ENCODE results near the gene KDM4C. TPM values are rescaled to one million over a fixed set of nuclear protein-coding genes. Genes with fewer than 3 reads are reported as not detected.

The KDM4C gene
- total and polyA plus RNA-seq, 2 of the 13 experiments (the other 11 are each of a cell fraction or from before 2014, with no cell fraction given): 19.4 to 23.6 TPM

- Histone ChIP-seq H3K4me2 (ENCODE audit: low read depth, low read length) (no peak overlapping the region), H3K9me3 (ENCODE audit: low read length) (no peaks in the 10 kb centered on the region), H3K4me3 (replicated peaks in 1 of 3; ENCODE audit: insufficient read depth in 1 of 3, low read depth in 2 of 3, low read length in 3 of 3) (no peak overlapping the region), H3K27ac (ENCODE audit: extremely low read length, insufficient read depth, low read length) (no peak overlapping the region), H3K27me3 (ENCODE audit: control insufficient read depth in 1 of 2, insufficient read depth in 2 of 2, low read length in 2 of 2) (no peaks in the 10 kb centered on the region), H4K20me1 (ENCODE audit: insufficient read depth, low read length) (no peaks in the 10 kb centered on the region), H2AFZ (ENCODE audit: low read length) (no peak overlapping the region), H3K9ac (ENCODE audit: insufficient read depth, low read depth, low read length) (no peak overlapping the region), H3K79me2 (ENCODE audit: insufficient read depth, low read length) (no peaks in the 10 kb centered on the region), H3K36me3 (replicated peaks in 1 of 2; ENCODE audit: control insufficient read depth in 1 of 2, insufficient read depth in 2 of 2, low read length in 2 of 2) (peaks cover 4 to 14% of the 10 kb centered on the region in 2 experiments; a peak in 4 of 5 replicates), H3K4me1 (ENCODE audit: insufficient read depth, low read length) (peaks cover 22% of the 10 kb centered on the region)
- ChIA-PET POLR2A (no interaction called here), CTCF (ENCODE audit: low intra/inter-chr PET ratio, low total read pairs) (no interaction called here)
- in situ Hi-C loops (cut with HindIII; ENCODE audit: extremely low pct_ligation_motif_present, low pct_unique_long_range_greater_than_20kb): loop anchor here (10.0 kb wide), 1 partner anchor 702 kb away; no protein-coding TSS in a partner anchor
- 90% methylated on average over 3 of the region's 3 CpGs for WGBS (ENCODE audit: low lambda C conversion rate)
- ATAC-seq (no peak), FAIRE-seq (no peak), DNase-seq (ENCODE audit: low spot score) (no peak)
- intact Hi-C loops (cut with micrococcal nuclease; ENCODE audit: unreplicated experiment): no loop called here
- TF ChIP-seq SALL1 (CRISPR knock-in tag; IDR thresholded peaks at IDR 0.05): no peak
- TF ChIP-seq CREM (IDR thresholded peaks at IDR 0.05): no peak
- TF ChIP-seq CREM (CRISPR knock-in tag; IDR thresholded peaks at IDR 0.05): no peak
- no peak for TF ChIP-seq FOXK1 (CRISPR knock-in tag; IDR thresholded peaks at IDR 0.05; ENCODE audit: borderline replicate concordance, low read depth)
- TF ChIP-seq NFIC (IDR thresholded peaks at IDR 0.05; ENCODE audit: low read length): no peak
- TF ChIP-seq NR2C2 (CRISPR knock-in tag; IDR thresholded peaks at IDR 0.05; ENCODE audit: borderline replicate concordance): no peak
- TF ChIP-seq FOXM1 (CRISPR knock-in tag; IDR thresholded peaks at IDR 0.05): no peak
- TF ChIP-seq RFX3 (CRISPR knock-in tag; IDR thresholded peaks at IDR 0.05): no peak
- TF ChIP-seq ZNF512 (CRISPR knock-in tag; IDR thresholded peaks at IDR 0.05): no peak
- no peak for TF ChIP-seq POLR2G (IDR thresholded peaks at IDR 0.05; ENCODE audit: low read depth, low read length)
- TF ChIP-seq, protein P1, sequence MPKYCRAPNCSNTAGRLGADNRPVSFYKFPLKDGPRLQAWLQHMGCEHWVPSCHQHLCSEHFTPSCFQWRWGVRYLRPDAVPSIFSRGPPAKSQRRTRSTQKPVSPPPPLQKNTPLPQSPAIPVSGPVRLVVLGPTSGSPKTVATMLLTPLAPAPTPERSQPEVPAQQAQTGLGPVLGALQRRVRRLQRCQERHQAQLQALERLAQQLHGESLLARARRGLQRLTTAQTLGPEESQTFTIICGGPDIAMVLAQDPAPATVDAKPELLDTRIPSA (CRISPR knock-in tag; IDR thresholded peaks at IDR 0.05; ENCODE audit: borderline replicate concordance): no peak
- no peak for TF ChIP-seq WIZ (CRISPR knock-in tag; IDR thresholded peaks at IDR 0.05)
- no peak for TF ChIP-seq SRY (CRISPR knock-in tag; IDR thresholded peaks at IDR 0.05)
- no TSS peak for BruUV-seq (replicated peaks)
Measured at GRCh38 chr9:6822696-6823095, 64.9 kb downstream of the KDM4C start.
